HepG2 (cell line): ENCODE results near the gene FAM222A. TPM values are rescaled to one million over a fixed set of nuclear protein-coding genes. Genes with fewer than 3 reads are reported as not detected.

ENCODE experiments used
- AGO1 ChIP-seq: fragments of 200-400 bp; formaldehyde crosslinking; IDR thresholded peaks from 2 replicates; pipeline ENCODE4 v1.6.1; 2017; ENCODE audit warnings: mild to moderate bottlenecking, low read depth, low read length, moderate library complexity; ENCODE audit not compliant: poor library complexity, severe bottlenecking
- BHLHE40 ChIP-seq: IDR thresholded peaks from 2 replicates; pipeline ENCODE4 v1.6.1; 2011; ENCODE audit warnings: low read length, improper control_type of control experiment
- CREB1 ChIP-seq, 2 experiments: fragments of 450-650 bp in 1 of 2; IDR thresholded peaks; 2 replicates each; pipeline ENCODE4 v1.6.1; 2016 to 2017; ENCODE audit warnings: control low read depth in 1 of 2, mild to moderate bottlenecking in 1 of 2, missing compliant biosample characterization in 1 of 2, missing genetic modification characterization in 1 of 2
- DDIT3 ChIP-seq: sonication (generic); formaldehyde crosslinking; IDR thresholded peaks from 2 replicates; pipeline ENCODE4 v1.4.0; 2020; ENCODE audit warnings: mild to moderate bottlenecking, missing genetic modification reagents
- FIP1L1 ChIP-seq: fragments of 200-400 bp; formaldehyde crosslinking; IDR thresholded peaks from 2 replicates; pipeline ENCODE4 v1.6.1; 2018; ENCODE audit warnings: low read depth, mild to moderate bottlenecking, low read length, moderate library complexity, borderline replicate concordance; ENCODE audit not compliant: insufficient read depth
- ISX ChIP-seq: sonication (generic); formaldehyde crosslinking; conservative IDR thresholded peaks from 2 replicates; pipeline ENCODE4 v1.5.0; 2020; ENCODE audit warnings: missing genetic modification reagents
- MAX ChIP-seq: IDR thresholded peaks from 2 replicates; pipeline ENCODE4 v1.6.1; 2012; ENCODE audit warnings: inconsistent platforms
- MEIS1 ChIP-seq: sonication (generic); formaldehyde crosslinking; IDR thresholded peaks from 2 replicates; pipeline ENCODE4 v1.9.0; 2021; ENCODE audit warnings: mild to moderate bottlenecking, missing genetic modification reagents, moderate library complexity, borderline replicate concordance
- NR3C1 ChIP-seq: sonication (generic); formaldehyde crosslinking; IDR thresholded peaks from 2 replicates; pipeline ENCODE4 v1.4.0; 2020; ENCODE audit warnings: missing genetic modification reagents
- POLR2A ChIP-seq, 2 experiments: IDR thresholded peaks; 2 replicates each; pipeline ENCODE4 v1.6.1; 2011; ENCODE audit warnings: low read depth in 2 of 2, low read length in 2 of 2, mild to moderate bottlenecking in 1 of 2, moderate library complexity in 1 of 2; ENCODE audit not compliant: insufficient read depth in 1 of 2
- PRMT3 ChIP-seq: sonication (generic); formaldehyde crosslinking; IDR thresholded peaks from 2 replicates; pipeline ENCODE4 v1.8.1; 2022; ENCODE audit warnings: low read depth, mild to moderate bottlenecking, moderate library complexity, missing genetic modification reagents, borderline replicate concordance
- RAD51 ChIP-seq: fragments of 450-650 bp; IDR thresholded peaks from 2 replicates; pipeline ENCODE4 v1.6.1; 2016; ENCODE audit warnings: borderline replicate concordance
- REST ChIP-seq, 2 experiments: IDR thresholded peaks; 2 replicates each; pipeline ENCODE4 v1.6.1; 2011 to 2012; ENCODE audit warnings: low read length in 2 of 2, borderline replicate concordance in 1 of 2, low read depth in 1 of 2, mild to moderate bottlenecking in 1 of 2, moderate library complexity in 1 of 2
- SNAPC5 ChIP-seq: sonication (generic); formaldehyde crosslinking; IDR thresholded peaks from 2 replicates; pipeline ENCODE4 v1.8.1; 2023; ENCODE audit warnings: mild to moderate bottlenecking, missing genetic modification reagents, borderline replicate concordance
- TGIF2 ChIP-seq: IDR thresholded peaks from 2 replicates; pipeline ENCODE4 v1.6.1; 2016; ENCODE audit warnings: control low read depth, missing compliant biosample characterization
- ZFP1 ChIP-seq: IDR thresholded peaks from 2 replicates; pipeline ENCODE4 v1.6.1; 2016
- ZNF235 ChIP-seq: sonication (generic); formaldehyde crosslinking; IDR thresholded peaks from 2 replicates; pipeline ENCODE4 v1.8.1; 2023; ENCODE audit warnings: mild to moderate bottlenecking, missing genetic modification reagents, borderline replicate concordance
- ZSCAN21 ChIP-seq: sonication (generic); formaldehyde crosslinking; IDR thresholded peaks from 2 replicates; pipeline ENCODE4 v1.8.0; 2022; ENCODE audit warnings: mild to moderate bottlenecking, missing genetic modification reagents, moderate library complexity, borderline replicate concordance
- ZSCAN29 ChIP-seq: sonication (generic); formaldehyde crosslinking; conservative IDR thresholded peaks from 2 replicates; pipeline ENCODE4 v1.4.0; 2020; ENCODE audit warnings: mild to moderate bottlenecking, missing genetic modification reagents
- polyA plus RNA-seq, 8 experiments: library from polyadenylated mRNA; depleted of rRNA in 3 of 8; stranded (reverse) in 7 of 8; unstranded in 1 of 8; fragments of >200 nt; fragmentation: Illumina TruSeq in 4 of 8; extraction: Trizol in 4 of 8; gene quantifications; 2 replicates each; pipeline versions ENCODE4 v1.2.1 to v1.2.3, GENCODE V29; 2011 to 2016; ENCODE audit warnings: low read depth in 4 of 8, missing spikeins in 1 of 8, mixed read lengths in 1 of 8; ENCODE audit not compliant: insufficient read depth in 1 of 8
- total RNA-seq, 5 experiments: library from RNA; depleted of rRNA; stranded (reverse); fragments of >200 nt; fragmentation: Illumina TruSeq; extraction: Trizol; gene quantifications; 2 replicates each; pipeline ENCODE4 v1.2.3, GENCODE V29; 2016; ENCODE audit warnings: low read depth in 1 of 5
- TF ChIP-seq, protein P1 (sequence below): sonication (generic); formaldehyde crosslinking; IDR thresholded peaks from 2 replicates; pipeline ENCODE4 v1.5.0; 2020; ENCODE audit warnings: missing genetic modification reagents
- TF ChIP-seq, protein P2 (sequence below): sonication (generic); formaldehyde crosslinking; IDR thresholded peaks from 2 replicates; pipeline ENCODE4 v1.5.1; 2020; ENCODE audit warnings: mild to moderate bottlenecking, missing genetic modification reagents, moderate library complexity

Gene FAM222A
- total and polyA plus RNA-seq, 2 of the 13 experiments (the other 11 are each of a cell fraction or from before 2014, with no cell fraction given) = 2.7 to 9.6 TPM

DNA sequence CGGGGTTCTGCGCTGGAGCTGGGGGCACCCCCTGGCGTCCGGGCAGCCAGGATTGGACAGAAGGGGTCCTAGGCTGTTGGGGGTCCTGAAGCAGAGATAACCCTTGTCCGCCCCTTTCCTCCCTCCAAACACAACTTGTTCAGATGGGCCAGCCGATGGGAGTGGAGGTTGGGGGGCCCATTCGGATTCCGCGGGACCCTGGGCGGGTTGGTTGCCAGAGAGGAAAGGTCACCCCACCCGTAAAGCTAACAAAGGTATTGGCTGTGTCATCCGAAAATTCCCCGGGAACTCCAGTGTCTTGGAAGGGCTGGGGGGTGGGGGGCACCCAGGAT is 1.3 kb downstream of the FAM222A start (continued):
- TF ChIP-seq, protein P1, sequence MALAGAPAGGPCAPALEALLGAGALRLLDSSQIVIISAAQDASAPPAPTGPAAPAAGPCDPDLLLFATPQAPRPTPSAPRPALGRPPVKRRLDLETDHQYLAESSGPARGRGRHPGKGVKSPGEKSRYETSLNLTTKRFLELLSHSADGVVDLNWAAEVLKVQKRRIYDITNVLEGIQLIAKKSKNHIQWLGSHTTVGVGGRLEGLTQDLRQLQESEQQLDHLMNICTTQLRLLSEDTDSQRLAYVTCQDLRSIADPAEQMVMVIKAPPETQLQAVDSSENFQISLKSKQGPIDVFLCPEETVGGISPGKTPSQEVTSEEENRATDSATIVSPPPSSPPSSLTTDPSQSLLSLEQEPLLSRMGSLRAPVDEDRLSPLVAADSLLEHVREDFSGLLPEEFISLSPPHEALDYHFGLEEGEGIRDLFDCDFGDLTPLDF = no peak
- TF ChIP-seq SNAPC5 (CRISPR knock-in tag) = 0 out of 2 replicates have a peak, but pooled peaks have one; percentile 17
- no peak for TF ChIP-seq REST (IDR thresholded peaks at IDR 0.05; ENCODE audit: borderline replicate concordance in 1 of 2, low read depth in 1 of 2, low read length in 2 of 2)
- peak; percentile 1; the same call in 1 of the 2 replicates for TF ChIP-seq MAX
- no peak for TF ChIP-seq AGO1
- no peak for TF ChIP-seq TGIF2 (CRISPR knock-in tag)
- no peak for TF ChIP-seq NR3C1 (CRISPR knock-in tag)
- TF ChIP-seq ZSCAN29 (CRISPR knock-in tag) = no peak
- TF ChIP-seq ZSCAN21 (CRISPR knock-in tag) = no peak
- peak; percentile 58; the same call in 1 of the 2 replicates for TF ChIP-seq ZNF235 (CRISPR knock-in tag)
- no peak for TF ChIP-seq BHLHE40
- TF ChIP-seq POLR2A (IDR thresholded peaks at IDR 0.05; ENCODE audit: insufficient read depth in 1 of 2, low read depth in 2 of 2, low read length in 2 of 2) = no peak
- TF ChIP-seq FIP1L1 = no peak
- no peak for TF ChIP-seq MEIS1 (CRISPR knock-in tag)
- TF ChIP-seq, protein P2, sequence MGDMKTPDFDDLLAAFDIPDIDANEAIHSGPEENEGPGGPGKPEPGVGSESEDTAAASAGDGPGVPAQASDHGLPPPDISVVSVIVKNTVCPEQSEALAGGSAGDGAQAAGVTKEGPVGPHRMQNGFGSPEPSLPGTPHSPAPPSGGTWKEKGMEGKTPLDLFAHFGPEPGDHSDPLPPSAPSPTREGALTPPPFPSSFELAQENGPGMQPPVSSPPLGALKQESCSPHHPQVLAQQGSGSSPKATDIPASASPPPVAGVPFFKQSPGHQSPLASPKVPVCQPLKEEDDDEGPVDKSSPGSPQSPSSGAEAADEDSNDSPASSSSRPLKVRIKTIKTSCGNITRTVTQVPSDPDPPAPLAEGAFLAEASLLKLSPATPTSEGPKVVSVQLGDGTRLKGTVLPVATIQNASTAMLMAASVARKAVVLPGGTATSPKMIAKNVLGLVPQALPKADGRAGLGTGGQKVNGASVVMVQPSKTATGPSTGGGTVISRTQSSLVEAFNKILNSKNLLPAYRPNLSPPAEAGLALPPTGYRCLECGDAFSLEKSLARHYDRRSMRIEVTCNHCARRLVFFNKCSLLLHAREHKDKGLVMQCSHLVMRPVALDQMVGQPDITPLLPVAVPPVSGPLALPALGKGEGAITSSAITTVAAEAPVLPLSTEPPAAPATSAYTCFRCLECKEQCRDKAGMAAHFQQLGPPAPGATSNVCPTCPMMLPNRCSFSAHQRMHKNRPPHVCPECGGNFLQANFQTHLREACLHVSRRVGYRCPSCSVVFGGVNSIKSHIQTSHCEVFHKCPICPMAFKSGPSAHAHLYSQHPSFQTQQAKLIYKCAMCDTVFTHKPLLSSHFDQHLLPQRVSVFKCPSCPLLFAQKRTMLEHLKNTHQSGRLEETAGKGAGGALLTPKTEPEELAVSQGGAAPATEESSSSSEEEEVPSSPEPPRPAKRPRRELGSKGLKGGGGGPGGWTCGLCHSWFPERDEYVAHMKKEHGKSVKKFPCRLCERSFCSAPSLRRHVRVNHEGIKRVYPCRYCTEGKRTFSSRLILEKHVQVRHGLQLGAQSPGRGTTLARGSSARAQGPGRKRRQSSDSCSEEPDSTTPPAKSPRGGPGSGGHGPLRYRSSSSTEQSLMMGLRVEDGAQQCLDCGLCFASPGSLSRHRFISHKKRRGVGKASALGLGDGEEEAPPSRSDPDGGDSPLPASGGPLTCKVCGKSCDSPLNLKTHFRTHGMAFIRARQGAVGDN (CRISPR knock-in tag) = peak; percentile 37; the same call in 1 of the 2 replicates
- no peak for TF ChIP-seq CREB1 (IDR thresholded peaks at IDR 0.05)
- no peak for TF ChIP-seq CREB1 (CRISPR knock-in tag; IDR thresholded peaks at IDR 0.05)
- TF ChIP-seq PRMT3 (CRISPR knock-in tag) = no peak
- no peak for TF ChIP-seq DDIT3 (CRISPR knock-in tag)
- no peak for TF ChIP-seq ISX (CRISPR knock-in tag)
- no peak for TF ChIP-seq RAD51
- no peak for TF ChIP-seq ZFP1 (CRISPR knock-in tag)
